ENCODE results near the gene ABI3BP. TPM values are rescaled to one million over a fixed set of nuclear protein-coding genes. Genes with fewer than 3 reads are reported as not detected.

The ABI3BP gene
- total RNA-seq, 1 experiment from 2014 or later = 23.4 TPM

DNA sequence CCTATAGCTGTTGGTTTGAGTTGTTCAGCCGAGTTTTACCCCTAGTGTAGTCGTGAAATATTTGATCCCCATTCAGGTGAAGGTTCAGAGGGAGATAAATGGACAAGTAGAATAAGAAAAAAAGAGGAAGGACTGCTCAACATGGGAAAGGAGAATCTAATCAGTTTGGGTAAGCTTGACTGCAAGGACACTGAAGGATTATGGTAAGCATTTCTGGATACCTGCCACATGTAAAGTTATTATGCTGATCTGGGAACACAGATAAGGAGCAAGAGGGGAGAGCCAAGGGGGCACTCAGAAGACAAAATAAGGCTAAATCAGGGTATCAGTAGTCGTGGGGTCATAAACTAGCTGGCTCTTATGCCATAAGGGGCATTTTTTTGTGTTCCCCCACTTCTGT is 234.1 kb downstream of the ABI3BP start:
- intact Hi-C loops (cut with micrococcal nuclease) = no loop called here

DNA sequence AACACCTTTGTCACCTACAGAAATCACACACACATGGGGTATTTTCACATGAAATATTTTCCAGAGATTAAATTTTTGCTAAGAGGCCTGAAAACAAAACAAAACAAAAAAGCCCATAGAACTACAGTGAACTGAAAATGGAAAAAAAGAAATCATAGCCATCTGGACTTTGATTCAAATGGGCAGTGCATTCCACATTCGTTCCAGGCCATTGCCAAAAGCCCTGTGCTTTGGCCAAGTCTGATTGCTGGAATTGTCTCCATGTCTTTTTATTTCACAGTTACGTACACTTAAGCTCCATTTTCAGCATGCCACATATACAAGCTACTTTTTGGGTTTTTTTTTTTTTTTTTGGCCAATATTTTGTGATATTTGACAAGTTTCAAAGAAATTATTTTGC is 236.8 kb downstream of the ABI3BP start:
- H3K36me3 ChIP-seq (ENCODE audit: low read depth, low read length) = peaks cover 29% of the 10 kb centered on the region
- ATAC-seq (no peak), DNase-seq (no peak)
- H4K20me1 ChIP-seq (ENCODE audit: low read length) = no peaks in the 10 kb centered on the region
- no TSS peak for BruUV-seq (replicated peaks)
- no peaks in the 10 kb centered on the region for H3K9me2 ChIP-seq (replicated peaks; ENCODE audit: low read length)
- no peaks in the 10 kb centered on the region for H3K27me3 ChIP-seq (ENCODE audit: low read length)
- no peak for TF ChIP-seq CTCF (conservative IDR thresholded peaks at IDR 0.05; ENCODE audit: low read depth, low read length)
- TF ChIP-seq EZH2phosphoT487 (IDR thresholded peaks at IDR 0.05; ENCODE audit: borderline replicate concordance, low read length) = no peak
- no peak for TF ChIP-seq EZH2 (IDR thresholded peaks at IDR 0.05; ENCODE audit: low read length, unreplicated experiment)
- H2AFZ ChIP-seq (ENCODE audit: low read length) = no peak overlapping the region
- H3K9ac ChIP-seq (ENCODE audit: low read length) = no peak overlapping the region
- no peaks in the 10 kb centered on the region for H3K9me3 ChIP-seq (ENCODE audit: low read length)
- H3K79me2 ChIP-seq (ENCODE audit: low read length) = no peaks in the 10 kb centered on the region
- CTCF ChIA-PET = no interaction called here
- H3K27ac ChIP-seq (ENCODE audit: low read length) = no peak overlapping the region
- intact Hi-C loops (cut with micrococcal nuclease) = no loop called here
- POLR2A ChIA-PET (ENCODE audit: unreplicated experiment) = no interaction called here
- no peak overlapping the region for H3K4me2 ChIP-seq (ENCODE audit: low read length)
- no peaks in the 10 kb centered on the region for H3F3A ChIP-seq (ENCODE audit: low read length, unreplicated experiment)
- no peaks in the 10 kb centered on the region for H3K4me1 ChIP-seq (ENCODE audit: insufficient read depth, low read length)
- H3K4me3 ChIP-seq (ENCODE audit: low read length) = no peak overlapping the region

More for the DNA sequence above, 234.1 kb downstream of the ABI3BP start:
- BruUV-seq (replicated peaks) = no TSS peak
- Histone ChIP-seq H3F3A (ENCODE audit: low read length, unreplicated experiment) (no peaks in the 10 kb centered on the region), H2AFZ (ENCODE audit: low read length) (no peak overlapping the region), H3K4me3 (ENCODE audit: low read length) (no peak overlapping the region), H3K4me1 (ENCODE audit: insufficient read depth, low read length) (no peaks in the 10 kb centered on the region), H3K79me2 (ENCODE audit: low read length) (no peaks in the 10 kb centered on the region), H3K9ac (ENCODE audit: low read length) (no peak overlapping the region), H3K36me3 (ENCODE audit: low read depth, low read length) (peaks cover 7% of the 10 kb centered on the region; the same call in 1 of the 2 replicates), H3K27me3 (ENCODE audit: low read length) (no peaks in the 10 kb centered on the region), H3K9me3 (ENCODE audit: low read length) (no peaks in the 10 kb centered on the region), H3K9me2 (replicated peaks; ENCODE audit: low read length) (no peaks in the 10 kb centered on the region), H4K20me1 (ENCODE audit: low read length) (no peaks in the 10 kb centered on the region), H3K4me2 (ENCODE audit: low read length) (no peak overlapping the region), H3K27ac (ENCODE audit: low read length) (no peak overlapping the region)
- CTCF ChIA-PET = interaction anchor here (1.0 kb wide), 1 partner anchor 296 kb away, joined by 3 read pairs; no protein-coding TSS in a partner anchor
- ATAC-seq = no peak
- POLR2A ChIA-PET (ENCODE audit: unreplicated experiment) = no interaction called here
- DNase-seq = no peak
- TF ChIP-seq EZH2phosphoT487 (IDR thresholded peaks at IDR 0.05; ENCODE audit: borderline replicate concordance, low read length) = no peak
- no peak for TF ChIP-seq CTCF (conservative IDR thresholded peaks at IDR 0.05; ENCODE audit: low read depth, low read length)
- no peak for TF ChIP-seq EZH2 (IDR thresholded peaks at IDR 0.05; ENCODE audit: low read length, unreplicated experiment)

DNA sequence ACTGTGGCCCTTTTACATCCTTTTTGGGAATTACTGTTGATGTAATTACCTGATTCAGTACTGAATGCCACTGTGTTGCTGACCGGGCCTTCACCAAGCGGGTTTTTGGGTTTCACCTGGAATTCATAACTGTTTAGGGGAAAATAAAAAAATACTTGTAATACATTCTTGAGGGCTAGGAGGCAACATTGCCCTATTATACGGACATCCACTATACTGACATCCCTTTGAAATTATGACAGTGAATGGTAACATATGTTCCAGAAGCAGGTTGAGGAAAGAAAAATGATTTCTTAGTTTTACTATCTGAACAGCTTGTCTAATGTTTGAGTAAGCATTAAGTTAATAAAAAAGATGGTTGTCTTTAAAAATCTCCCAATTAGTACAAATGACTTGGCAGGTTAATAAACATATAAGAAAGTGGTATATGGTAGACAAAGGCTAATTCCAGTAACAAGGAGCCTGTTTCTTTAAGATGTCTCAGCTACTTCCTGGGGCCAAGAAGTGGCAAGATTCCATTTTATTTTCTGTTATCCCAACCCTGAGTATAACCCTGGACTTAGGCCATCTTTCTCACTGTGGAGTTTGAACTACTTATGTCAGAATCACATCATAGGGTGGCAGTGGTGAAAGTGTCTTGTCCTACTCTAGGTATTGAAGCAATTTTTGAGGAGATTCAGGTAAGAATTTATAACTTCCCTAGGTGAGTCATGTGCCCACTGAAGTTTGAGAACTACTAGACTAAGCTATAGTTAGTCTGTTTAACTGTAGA is 238.5 kb downstream of the ABI3BP start:
- Histone ChIP-seq H3K27ac (ENCODE audit: low read length) (no peak overlapping the region), H3K4me1 (ENCODE audit: insufficient read depth, low read length) (no peaks in the 10 kb centered on the region), H3K36me3 (ENCODE audit: low read depth, low read length) (peaks cover 45% of the 10 kb centered on the region), H3K4me3 (ENCODE audit: low read length) (no peak overlapping the region), H2AFZ (ENCODE audit: low read length) (no peak overlapping the region), H3K79me2 (ENCODE audit: low read length) (no peaks in the 10 kb centered on the region), H3K27me3 (ENCODE audit: low read length) (no peaks in the 10 kb centered on the region), H3K9me2 (replicated peaks; ENCODE audit: low read length) (no peaks in the 10 kb centered on the region), H3F3A (ENCODE audit: low read length, unreplicated experiment) (no peaks in the 10 kb centered on the region), H3K4me2 (ENCODE audit: low read length) (no peak overlapping the region), H4K20me1 (ENCODE audit: low read length) (no peaks in the 10 kb centered on the region), H3K9ac (ENCODE audit: low read length) (no peak overlapping the region), H3K9me3 (ENCODE audit: low read length) (no peaks in the 10 kb centered on the region)
- POLR2A ChIA-PET (ENCODE audit: unreplicated experiment) = no interaction called here
- intact Hi-C loops (cut with micrococcal nuclease) = loop anchor here (1.0 to 5.0 kb wide), 3 partner anchors 238 to 628 kb away; no protein-coding TSS in a partner anchor
- BruUV-seq (replicated peaks) = no TSS peak
- ATAC-seq = peak; percentile 15; the same call in 1 of the 2 replicates
- no peak for DNase-seq
- TF ChIP-seq CTCF (conservative IDR thresholded peaks at IDR 0.05; ENCODE audit: low read depth, low read length) = peak; percentile 40; the same call in 1 of the 2 replicates
- TF ChIP-seq EZH2phosphoT487 (IDR thresholded peaks at IDR 0.05; ENCODE audit: borderline replicate concordance, low read length) = no peak
- CTCF ChIA-PET = interaction anchor here (0.8 kb wide), 1 partner anchor 441 kb away, joined by 4 read pairs; no protein-coding TSS in a partner anchor
